HK-2 (cell line): ENCODE results near the gene FBXL13.
"Not testable (repeated sequence)": the region's sequence is repeated elsewhere in the genome, so short reads cannot be mapped to it uniquely, and the experiment has no call there.

Experiments
- DNase-seq: peaks from one replicate; pipeline ENCODE4 v3.0.0-alpha.2; 2018; ENCODE audit not compliant: unreplicated experiment

The FBXL13 gene

DNA sequence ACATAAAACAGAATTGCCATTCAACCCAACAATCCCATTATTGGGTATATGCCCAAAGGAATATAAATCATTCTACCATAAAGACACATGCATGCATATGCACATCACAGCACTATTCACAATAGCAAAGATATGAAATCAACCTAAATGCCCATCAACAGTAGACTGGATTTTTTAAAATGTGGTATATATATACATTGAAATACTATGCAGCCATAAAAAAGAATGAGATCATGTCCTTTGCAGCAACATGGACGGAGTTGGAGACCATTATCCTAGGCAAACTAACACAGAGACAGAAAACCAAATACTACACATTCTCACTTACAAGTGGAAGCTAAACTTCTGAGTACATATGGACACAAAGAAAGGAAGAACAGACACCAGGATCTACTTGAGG lies 51.0 kb downstream of the FBXL13 start:
- not testable (repeated sequence) for DNase-seq

DNA sequence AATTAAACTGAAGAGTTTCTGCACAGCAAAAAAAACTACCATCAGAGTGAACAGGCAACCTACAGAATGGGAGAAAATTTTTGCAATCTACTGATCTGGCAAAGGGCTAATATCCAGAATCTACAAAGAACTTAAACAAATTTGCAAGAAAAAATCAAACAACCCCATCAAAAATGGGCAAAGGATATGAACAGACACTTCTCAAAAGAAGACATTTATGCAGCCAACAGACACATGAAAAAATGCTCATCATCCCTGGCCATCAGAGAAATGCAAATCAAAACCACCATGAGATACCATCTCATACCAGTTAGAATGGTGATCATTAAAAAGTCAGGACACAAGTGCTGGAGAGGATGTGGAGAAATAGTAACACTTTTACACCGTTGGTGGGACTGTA lies 53.1 kb downstream of the FBXL13 start:
- not testable (repeated sequence) for DNase-seq

DNA sequence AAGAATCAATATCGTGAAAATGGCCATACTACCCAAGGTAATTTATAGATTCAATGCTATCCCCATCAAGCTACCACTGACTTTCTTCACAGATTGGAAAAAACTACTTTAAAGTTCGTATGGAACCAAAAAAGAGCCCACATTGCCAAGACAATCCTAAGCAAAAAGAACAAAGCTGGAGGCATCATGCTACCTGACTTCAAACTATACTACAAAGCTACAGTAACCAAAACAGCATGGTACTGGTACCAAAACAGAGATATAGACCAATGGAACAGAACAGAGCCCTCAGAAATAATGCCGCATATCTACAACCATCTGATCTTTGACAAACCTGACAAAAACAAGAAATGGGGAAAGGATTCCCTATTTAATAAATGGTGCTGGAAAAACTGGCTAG lies 53.7 kb downstream of the FBXL13 start:
- not testable (repeated sequence) for DNase-seq

DNA sequence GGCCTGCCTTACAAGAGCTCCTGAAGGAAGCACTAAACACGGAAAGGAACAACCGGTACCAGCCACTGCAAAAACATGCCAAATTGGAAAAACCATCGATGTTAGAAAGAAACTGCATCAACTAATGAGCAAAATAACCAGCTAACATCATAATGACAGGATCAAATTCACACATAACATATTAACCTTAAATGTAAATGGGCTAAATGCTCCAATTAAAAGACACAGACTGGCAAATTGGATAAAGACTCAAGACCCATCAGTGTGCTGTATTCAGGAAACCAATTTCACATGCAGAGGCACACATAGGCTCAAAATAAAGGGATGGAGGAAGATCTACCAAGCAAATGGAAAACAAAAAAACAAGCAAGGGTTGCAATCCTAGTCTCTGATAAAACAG lies 56.3 kb downstream of the FBXL13 start:
- DNase-seq, result not testable (repeated sequence)

DNA sequence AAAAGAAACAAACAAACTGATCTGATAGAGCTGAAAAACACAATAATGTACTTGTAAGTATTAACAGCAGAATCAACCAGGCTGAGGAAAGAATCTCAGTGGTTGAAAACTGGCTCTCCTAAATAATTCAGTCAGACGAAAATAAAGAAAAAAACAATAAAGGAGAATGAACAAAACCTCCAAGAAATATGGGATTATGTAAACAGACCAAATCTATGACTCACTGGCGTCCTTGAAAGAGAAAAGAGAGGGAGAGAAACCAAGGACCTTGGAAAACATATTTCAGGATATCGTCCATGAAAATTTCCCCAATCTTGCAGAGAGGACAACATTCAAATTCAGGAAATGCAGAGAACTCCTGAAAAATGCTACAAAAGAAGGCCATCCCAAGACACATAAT lies 62.9 kb downstream of the FBXL13 start:
- no peak for DNase-seq

DNA sequence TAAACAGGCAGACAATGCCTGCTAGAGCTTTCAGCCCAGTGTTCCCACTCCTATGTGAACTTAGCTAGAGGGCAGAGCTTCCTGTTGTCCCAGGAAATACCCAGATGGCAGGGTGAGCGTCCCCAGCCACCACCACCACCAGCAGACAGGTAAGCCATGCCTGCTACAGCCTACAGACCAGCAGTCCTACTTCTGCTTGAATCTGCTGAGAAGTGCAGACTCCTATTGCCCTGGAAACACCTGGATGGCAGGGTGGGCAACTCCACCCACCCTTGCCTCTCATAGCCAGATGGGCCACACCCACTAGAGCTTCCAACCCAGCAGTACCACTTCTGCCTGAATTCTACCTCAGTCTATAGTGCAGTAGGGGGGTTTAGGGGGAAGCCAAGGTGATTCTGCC lies 64.4 kb downstream of the FBXL13 start:
- DNase-seq, result no peak

DNA sequence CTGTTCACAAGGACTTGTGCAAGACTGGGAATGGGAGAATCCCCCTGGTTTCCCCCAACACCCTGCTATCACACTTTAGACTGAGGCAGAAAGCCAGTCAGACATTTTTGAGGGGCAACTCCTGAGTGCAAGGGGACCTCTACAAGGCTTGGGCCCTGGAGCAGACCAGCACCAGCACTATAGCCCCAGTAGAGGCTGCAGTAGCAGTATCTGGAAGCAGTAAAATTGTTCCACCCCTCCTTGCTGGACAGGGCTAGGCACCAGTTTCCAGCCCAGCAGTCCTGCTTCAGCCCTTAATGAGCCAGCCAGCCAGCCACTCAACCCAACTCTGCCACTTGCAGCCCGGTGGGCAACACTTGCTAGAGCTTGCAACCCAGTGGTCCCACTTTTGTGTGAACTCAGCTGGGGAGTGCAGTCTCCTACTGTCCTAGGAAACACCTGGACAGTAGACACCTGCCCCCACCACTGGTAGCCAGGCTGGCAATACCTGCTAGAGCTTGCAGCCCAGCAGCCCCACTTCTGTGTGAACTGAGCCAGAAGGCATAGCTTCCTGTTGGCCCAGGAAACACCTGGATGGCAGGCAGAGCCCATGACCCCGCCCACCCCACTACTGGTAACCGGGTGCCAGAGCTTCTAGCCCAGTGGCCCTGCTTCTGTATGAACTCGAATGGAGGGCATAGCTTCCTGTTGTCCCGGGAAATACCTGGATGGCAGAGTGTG lies 65.0 kb downstream of the FBXL13 start:
- no peak for DNase-seq

DNA sequence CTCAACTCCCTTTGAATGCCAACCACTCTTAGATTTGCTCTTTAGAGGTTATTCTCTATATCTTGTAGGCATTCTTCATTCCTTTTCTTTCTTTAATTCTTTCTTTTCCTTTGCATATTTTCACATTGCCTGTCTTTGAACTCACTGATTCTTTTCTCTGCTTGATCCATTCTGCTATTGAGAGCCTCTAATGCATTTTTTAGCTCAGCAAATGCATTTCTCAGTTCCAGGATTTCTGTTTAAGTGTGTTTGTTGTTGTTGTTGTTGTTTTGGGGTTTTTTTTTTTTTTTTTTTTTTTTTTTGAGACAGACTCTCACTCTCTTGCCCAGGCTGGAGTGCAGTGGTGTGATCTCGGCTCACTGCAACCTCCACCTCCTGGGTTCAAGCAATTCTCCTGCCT lies 71.6 kb downstream of the FBXL13 start:
- no peak for DNase-seq

DNA sequence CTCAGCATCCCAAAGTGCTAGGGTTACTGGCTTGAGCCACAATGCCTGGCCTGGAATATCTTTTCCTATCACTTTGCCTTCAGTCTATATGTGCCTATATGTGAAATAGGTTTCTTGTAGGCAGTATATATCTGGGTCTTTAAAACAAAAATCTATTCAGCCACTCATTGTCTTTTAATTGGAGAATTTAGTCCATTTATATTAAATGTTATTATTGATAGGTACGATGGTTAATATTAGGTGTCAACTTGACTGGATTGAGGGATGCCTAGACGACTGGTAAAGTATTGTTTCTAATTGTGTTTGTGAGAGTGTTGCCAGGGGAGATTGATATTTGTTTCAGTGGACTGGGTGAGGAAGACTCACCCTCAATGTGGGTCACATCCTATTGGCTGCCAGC lies 73.4 kb downstream of the FBXL13 start:
- no peak for DNase-seq

DNA sequence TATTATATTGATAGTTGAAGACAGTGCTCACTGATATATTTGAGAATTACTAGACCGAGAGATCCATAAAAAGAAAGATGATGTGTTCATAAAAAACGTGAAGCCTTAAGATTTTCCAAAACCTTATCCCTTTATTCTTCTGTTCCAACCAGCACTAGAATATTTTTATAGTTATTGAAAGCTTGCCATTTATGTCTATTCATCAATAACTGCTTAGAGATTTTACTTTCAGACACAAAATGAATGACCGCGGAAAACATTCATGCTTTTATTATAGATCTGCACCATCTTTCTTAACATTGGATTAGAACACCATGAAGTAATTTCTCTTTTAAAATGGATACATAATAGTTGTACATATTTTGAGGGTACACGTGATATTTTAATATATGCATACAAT lies 77.6 kb downstream of the FBXL13 start:
- no peak for DNase-seq

DNA sequence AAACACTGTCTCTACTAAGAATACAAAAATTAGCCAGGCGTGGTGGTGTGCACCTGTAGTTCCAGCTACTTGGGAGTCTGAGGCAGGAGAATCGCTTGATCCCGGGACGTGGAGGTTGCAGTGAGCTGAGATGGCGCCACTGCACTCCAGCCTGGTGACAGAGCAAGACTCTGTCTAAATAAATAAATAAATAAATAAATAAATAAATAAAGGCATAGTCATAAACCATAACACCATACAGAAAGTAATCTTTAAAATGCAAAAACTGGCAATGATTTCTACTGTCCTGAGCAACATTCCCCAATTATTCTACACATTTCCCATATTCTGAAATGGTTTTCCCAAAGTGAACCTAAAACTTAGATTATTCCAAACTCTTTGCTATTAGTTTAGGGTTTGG lies 79.0 kb downstream of the FBXL13 start:
- DNase-seq, result not testable (repeated sequence)

DNA sequence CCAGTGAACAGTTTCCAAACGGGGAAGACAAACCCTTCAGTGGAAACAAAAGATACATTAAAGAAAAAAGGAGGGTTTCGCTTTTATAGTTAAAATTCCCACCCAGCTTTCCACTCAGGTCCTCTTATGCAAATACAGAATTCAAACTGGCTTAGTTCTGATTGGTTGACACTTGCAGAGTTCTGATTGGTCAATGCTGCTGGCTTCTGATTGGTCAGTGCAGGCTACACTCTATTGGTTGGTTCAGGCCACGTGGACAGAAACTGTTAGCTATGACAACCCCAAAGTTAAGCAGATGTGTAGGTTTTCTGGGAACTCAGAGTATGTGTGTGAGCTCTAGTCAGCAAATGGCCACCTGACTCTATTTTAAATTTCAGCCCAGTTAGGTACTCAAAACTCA lies 80.0 kb downstream of the FBXL13 start:
- DNase-seq, result no peak

DNA sequence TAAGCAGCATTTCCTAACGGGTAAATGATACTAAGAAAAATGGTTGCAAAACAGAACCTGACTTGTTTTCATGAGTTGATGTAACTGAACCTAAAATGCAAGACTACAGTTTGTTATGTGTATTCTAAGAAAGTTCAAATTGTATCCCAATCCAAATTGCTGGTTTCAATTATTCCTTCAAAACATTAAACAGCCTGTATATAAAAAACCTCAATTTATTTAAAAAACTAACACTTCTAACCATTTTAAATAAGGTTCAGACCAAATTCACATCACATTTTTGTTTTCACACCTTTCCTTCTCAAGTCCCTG lies 80.9 kb downstream of the FBXL13 start:
- no peak for DNase-seq

DNA sequence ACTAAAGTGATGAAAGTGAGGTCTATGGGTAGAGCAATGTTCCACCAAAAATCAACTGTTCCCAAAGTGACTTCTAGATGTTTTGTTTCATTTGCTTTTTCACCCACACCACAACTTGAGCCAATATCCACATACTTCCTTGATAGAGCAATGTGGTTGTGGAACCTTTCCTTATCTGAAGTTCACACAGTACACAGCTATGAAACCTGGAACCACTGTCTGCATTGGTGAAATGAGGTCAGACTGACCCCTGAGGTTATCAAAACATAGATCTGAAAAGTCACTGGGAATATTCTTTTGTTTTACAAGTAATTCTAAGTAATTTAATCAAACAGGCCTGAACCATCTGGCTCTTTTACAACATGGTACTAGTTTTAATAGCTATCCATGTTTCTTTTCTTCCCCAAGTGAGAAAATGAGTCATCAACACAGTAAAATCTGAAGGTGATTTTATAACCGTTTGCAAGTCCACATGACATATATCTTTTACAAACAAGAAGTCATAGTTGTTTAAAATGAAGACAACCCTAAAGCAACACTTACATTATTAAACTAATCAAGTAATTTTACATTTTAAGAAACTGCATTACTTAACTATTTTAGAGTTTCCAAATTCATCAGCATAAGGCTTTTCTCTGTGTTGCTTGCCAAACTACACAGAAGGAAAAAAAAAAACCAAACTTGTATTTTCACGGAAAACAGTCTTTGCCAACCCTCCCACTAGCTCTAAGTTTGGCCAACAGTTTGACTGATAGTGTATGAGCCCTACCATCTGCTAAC lies 81.5 kb downstream of the FBXL13 start:
- no peak for DNase-seq

DNA sequence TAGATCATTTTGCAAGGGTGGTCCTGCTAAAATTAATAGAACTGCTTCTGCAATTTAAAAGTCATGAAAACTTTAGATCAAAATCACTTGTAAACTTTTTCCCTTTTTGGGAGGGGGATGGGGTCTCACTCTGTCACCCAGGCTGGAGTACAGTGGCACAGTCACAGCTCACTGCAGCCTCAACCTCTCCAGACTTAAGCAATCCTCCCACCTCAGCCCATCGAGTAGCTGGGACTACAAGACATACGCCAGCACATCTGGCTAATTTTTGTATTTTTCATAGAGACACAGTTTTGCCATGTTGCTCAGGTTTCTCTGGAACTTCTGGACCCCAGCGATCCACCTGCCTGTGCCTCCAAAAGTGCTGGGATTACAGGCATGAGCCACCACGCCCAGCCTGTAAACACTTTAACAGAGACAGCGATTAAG lies 82.1 kb downstream of the FBXL13 start:
- no peak for DNase-seq

DNA sequence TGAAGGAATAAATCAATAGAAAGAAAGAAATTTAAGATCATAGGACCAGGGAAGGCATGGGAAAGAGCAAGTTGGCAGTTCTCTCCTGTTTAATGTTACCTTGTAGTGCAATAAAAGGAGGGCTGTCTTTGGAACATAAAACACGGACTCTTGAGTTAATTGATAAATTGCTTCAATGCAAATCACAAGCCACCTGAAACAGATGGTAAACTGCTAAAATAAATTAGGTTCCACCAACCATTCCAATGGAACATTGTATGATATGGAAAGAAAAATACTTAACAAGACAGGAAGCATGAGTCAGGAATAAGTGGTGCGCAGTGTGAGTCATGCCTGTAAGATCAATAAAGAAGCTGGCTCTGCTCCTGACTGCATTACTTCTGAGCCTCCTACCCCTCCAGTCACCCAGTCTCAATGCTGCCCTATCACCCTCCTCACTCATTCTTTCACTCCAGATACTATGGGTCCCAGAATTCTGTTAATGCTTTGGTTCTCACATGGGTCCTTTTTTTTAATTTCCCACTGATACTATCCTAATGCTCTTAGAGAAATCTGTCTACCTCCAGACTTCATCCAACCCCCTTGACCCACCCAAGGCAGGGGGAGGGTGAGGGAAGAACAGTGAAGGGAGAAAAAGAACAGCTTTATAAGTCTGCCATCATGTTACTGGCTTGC lies 82.9 kb downstream of the FBXL13 start:
- peak; percentile 54 for DNase-seq

DNA sequence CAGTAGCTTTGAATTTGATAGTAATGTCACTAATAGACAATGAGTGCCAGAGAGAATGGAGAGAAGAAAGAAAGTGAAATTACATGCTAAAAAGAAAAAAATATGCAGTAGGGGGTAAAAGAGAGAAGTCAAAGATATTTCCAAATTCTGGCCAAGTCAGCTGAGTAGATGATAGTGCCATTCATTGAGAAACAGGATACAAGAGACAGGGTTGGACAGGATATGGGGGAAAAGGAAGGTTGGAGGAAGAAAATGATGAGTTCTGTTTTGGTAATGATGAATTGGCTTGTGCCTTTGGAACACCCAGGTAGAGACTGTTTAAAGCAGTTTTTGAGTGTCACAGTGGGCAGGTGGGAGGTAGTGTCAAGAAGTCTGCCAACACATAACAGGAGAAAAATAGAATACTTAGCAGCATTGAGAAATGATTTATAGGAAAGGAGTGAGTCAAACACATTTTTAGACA lies 83.5 kb downstream of the FBXL13 start:
- no peak for DNase-seq

DNA sequence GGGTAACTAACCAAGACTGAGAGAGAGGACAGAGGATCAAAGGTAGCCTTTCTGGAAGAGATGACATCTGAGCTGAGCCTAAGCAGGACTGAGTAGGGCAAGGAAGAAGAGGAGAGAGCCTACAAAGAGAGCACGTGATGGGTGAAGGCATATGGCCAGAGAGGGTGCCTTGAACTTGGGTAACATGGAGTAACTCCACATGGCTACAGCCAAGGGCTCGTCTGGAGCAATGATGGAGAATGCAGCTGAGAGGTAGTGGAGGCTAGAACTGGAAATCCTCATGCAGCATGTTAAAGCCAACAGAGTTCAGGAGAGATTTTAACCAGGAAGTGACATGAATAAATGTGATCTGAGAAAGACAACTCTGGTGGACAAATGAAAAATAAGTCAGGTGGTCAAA lies 84.0 kb downstream of the FBXL13 start:
- DNase-seq, result no peak

DNA sequence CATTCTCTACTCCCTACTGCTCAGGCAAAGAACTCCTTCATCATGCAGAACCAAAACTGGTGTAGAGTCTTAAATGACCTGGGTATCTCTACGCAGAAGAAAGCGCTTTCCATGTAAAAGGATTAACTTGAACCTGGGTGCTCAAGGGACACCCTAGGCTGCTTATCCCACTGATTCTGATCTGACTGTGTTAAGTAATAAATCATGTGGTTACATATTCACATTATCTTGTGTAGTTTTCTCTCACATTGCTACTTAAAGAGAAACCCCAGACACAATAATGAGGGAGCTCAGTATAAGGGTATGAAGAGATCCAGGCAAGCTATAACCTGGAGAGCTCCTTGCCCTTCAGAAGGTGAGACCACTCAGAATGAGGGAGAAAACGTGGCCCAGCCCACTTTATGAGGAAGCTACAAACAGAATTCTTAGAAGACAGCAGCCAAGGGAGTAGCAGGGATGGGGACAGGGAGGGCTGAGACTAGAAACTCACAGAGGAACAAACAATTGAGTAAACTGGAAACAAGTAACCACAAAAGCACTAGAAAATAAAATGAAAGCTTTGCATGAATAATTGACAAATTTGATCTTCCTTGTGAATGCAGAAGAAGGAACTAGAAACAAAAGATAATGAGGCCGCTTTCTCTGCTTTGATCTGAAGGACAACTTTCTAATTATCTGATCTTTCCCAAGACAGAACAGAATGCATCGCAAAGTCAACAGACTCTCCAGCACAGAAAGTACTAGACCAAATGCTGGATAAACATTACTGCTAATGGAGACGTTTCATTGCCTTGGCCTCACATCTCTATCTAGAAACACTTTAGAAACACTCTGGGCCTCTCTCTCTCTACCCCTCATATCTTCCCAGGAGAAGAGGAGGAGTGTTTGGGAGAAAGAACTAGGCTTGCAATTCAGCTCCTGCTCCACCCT lies 85.7 kb downstream of the FBXL13 start:
- no peak for DNase-seq

DNA sequence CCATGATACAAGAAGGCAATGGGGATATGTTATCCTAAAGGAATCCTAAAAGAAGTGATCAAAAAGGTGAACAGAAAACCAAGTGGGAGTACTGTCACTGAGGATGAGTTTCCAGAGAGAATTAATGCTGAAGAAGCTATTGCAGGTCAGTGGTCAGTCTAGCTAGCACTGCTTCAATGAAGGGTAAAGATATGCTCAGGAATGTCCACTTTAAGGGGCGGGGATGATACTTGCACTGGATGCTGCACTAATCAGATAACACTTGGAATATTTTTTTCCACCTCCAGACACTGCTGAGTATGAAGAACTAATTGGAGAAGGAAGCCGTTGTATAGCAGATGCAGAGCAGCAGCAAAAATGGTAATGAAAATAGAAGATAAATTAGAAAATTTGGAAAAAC lies 86.5 kb downstream of the FBXL13 start:
- no peak for DNase-seq

DNA sequence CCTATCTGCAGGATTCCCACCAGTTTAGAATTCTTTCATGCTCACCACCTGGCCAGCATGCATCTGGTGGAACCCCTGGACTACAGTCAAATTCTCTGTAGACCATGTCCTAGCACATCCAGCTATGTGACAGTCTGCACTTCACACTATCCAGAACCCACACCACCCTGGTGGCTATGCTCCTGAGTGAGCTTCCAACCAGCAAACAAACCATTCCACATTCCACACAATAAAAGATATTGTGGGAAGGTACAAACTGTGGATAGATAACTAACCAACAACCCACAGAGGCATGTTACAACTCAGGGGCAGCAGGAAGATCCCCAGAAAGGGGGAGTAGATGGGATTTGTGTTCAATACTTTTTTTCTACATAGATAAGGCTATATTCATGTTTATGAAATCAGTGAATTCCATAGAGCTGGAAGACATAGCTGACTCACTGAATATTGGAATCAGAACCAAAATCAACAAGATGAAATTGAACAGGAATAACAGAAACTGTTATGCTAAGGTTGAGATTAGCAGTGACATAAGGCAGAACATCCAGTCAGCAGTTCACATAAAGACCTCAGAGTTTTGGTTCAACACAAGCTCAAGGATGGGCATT lies 89.3 kb downstream of the FBXL13 start:
- no peak for DNase-seq
